Liver (tissue), 9 donors: ENCODE measurements around the gene DRAM1. TPM values are rescaled to one million over a fixed set of nuclear protein-coding genes. Genes with fewer than 3 reads are reported as not detected.

Source experiments
- DNase-seq: peaks from one replicate; pipeline ENCODE4 v3.0.0-alpha.2; 2017; ENCODE audit warnings: low spot score
- H3K27ac ChIP-seq, 2 donors: one replicate each; pipeline ENCODE4 v1.7.0; 2013; ENCODE audit warnings: inconsistent platforms in 2 of 2, low read length in 2 of 2, control low read depth in 1 of 2, low read depth in 1 of 2, mild to moderate bottlenecking in 1 of 2
- H3K27me3 ChIP-seq, 4 donors: one replicate each; pipeline versions ENCODE4 v1.6.1 to v1.7.0; 2013; ENCODE audit warnings: low read length in 3 of 4, inconsistent platforms in 1 of 4, mild to moderate bottlenecking in 1 of 4, moderate library complexity in 1 of 4; ENCODE audit not compliant: control insufficient read depth in 4 of 4, insufficient read depth in 4 of 4
- H3K36me3 ChIP-seq, 4 donors: one replicate each; pipeline versions ENCODE4 v1.6.1 to v1.7.0; 2013; ENCODE audit warnings: low read length in 3 of 4, mild to moderate bottlenecking in 3 of 4, low read depth in 1 of 4, moderate library complexity in 1 of 4; ENCODE audit not compliant: control insufficient read depth in 4 of 4, insufficient read depth in 3 of 4
- H3K4me1 ChIP-seq, 4 donors: one replicate each; pipeline versions ENCODE4 v1.6.1 to v1.7.0; 2013; ENCODE audit warnings: low read length in 3 of 4, mild to moderate bottlenecking in 3 of 4, moderate library complexity in 1 of 4; ENCODE audit not compliant: control insufficient read depth in 4 of 4, insufficient read depth in 4 of 4
- H3K4me3 ChIP-seq, 3 donors: one replicate each; pipeline versions ENCODE4 v1.6.1 to v1.7.0; 2013; ENCODE audit warnings: low read length in 3 of 3, control low read depth in 1 of 3, low read depth in 1 of 3, mild to moderate bottlenecking in 1 of 3
- H3K9ac ChIP-seq, 2 donors: one replicate each; pipeline ENCODE4 v1.7.0; 2013; ENCODE audit warnings: low read length in 2 of 2, mild to moderate bottlenecking in 2 of 2, moderate library complexity in 2 of 2, control low read depth in 1 of 2, low read depth in 1 of 2
- H3K9me3 ChIP-seq, 4 donors: one replicate each; pipeline versions ENCODE4 v1.6.1 to v1.7.0; 2013; ENCODE audit warnings: low read length in 3 of 4; ENCODE audit not compliant: control insufficient read depth in 4 of 4
- ATF3 ChIP-seq: IDR thresholded peaks from 2 replicates; pipeline ENCODE4 v1.6.1; 2016; ENCODE audit warnings: antibody characterized with exemption
- CTCF ChIP-seq: fragments of 150-350 bp; IDR thresholded peaks from 2 replicates; pipeline ENCODE4 v1.5.1; 2017; ENCODE audit warnings: improper control_type of control experiment, low read depth, low read length; ENCODE audit not compliant: missing input control
- EGR1 ChIP-seq, 2 donors: IDR thresholded peaks; 2 replicates each; pipeline ENCODE4 v1.6.1; 2016 to 2018; ENCODE audit warnings: antibody characterized with exemption in 2 of 2, low read depth in 2 of 2
- FOXA1 ChIP-seq: IDR thresholded peaks from 2 replicates; pipeline ENCODE4 v1.6.1; 2016; ENCODE audit warnings: antibody characterized with exemption
- FOXA2 ChIP-seq: IDR thresholded peaks from 2 replicates; pipeline ENCODE4 v1.6.1; 2016; ENCODE audit warnings: antibody characterized with exemption
- GABPA ChIP-seq, 2 donors: IDR thresholded peaks in 1 of 2; conservative IDR thresholded peaks in 1 of 2; 2 replicates each; pipeline ENCODE4 v1.6.1; 2016; ENCODE audit warnings: antibody characterized with exemption in 2 of 2, mild to moderate bottlenecking in 1 of 2, moderate library complexity in 1 of 2
- HNF4A ChIP-seq, 2 donors: conservative IDR thresholded peaks; 2 replicates each; pipeline ENCODE4 v1.6.1; 2016; ENCODE audit warnings: antibody characterized with exemption in 2 of 2, mild to moderate bottlenecking in 2 of 2
- HNF4G ChIP-seq: IDR thresholded peaks from 2 replicates; pipeline ENCODE4 v1.6.1; 2016; ENCODE audit warnings: antibody characterized with exemption
- JUND ChIP-seq, 2 donors: IDR thresholded peaks; 2 replicates each; pipeline ENCODE4 v1.6.1; 2016; ENCODE audit warnings: antibody characterized with exemption in 2 of 2
- MAX ChIP-seq: IDR thresholded peaks from 2 replicates; pipeline ENCODE4 v1.6.1; 2016; ENCODE audit warnings: antibody characterized with exemption
- NR2F2 ChIP-seq: IDR thresholded peaks from 2 replicates; pipeline ENCODE4 v1.6.1; 2016; ENCODE audit warnings: antibody characterized with exemption
- RAD21 ChIP-seq, 2 donors: IDR thresholded peaks; 2 replicates each; pipeline ENCODE4 v1.6.1; 2016; ENCODE audit warnings: antibody characterized with exemption in 2 of 2, mild to moderate bottlenecking in 2 of 2
- REST ChIP-seq: IDR thresholded peaks from 2 replicates; pipeline ENCODE4 v1.6.1; 2016; ENCODE audit warnings: antibody characterized with exemption, mild to moderate bottlenecking
- RXRA ChIP-seq, 2 donors: IDR thresholded peaks; 2 replicates each; pipeline ENCODE4 v1.6.1; 2017 to 2018; ENCODE audit warnings: antibody characterized with exemption in 2 of 2, mild to moderate bottlenecking in 1 of 2
- SP1 ChIP-seq: IDR thresholded peaks from 2 replicates; pipeline ENCODE4 v1.6.1; 2018; ENCODE audit warnings: antibody characterized with exemption, mild to moderate bottlenecking
- TAF1 ChIP-seq: conservative IDR thresholded peaks from 2 replicates; pipeline ENCODE4 v1.6.1; 2016; ENCODE audit warnings: antibody characterized with exemption, mild to moderate bottlenecking
- YY1 ChIP-seq: IDR thresholded peaks from 2 replicates; pipeline ENCODE4 v1.6.1; 2016; ENCODE audit warnings: antibody characterized with exemption, mild to moderate bottlenecking
- ZBTB33 ChIP-seq: IDR thresholded peaks from 2 replicates; pipeline ENCODE4 v1.6.1; 2016; ENCODE audit warnings: antibody characterized with exemption
- WGBS: extraction: QIAGEN DNeasy Blood & Tissue Kit; methylation state at CpG from one replicate; pipeline ENCODE4 v1.1.7; 2013; 5-methylcytosine and 5-hydroxymethylcytosine counted together
- polyA plus RNA-seq, 2 donors: library from polyadenylated mRNA; stranded (reverse) in 1 of 2; unstranded in 1 of 2; fragments of 200-250 nt in 1 of 2; fragments of >200 nt in 1 of 2; fragmentation: Nextera tagmentation in 1 of 2; extraction: Ambion mirVana in 1 of 2; gene quantifications; one replicate each; pipeline versions ENCODE4 v1.2.1 to v1.2.3, GENCODE V29; 2013 to 2015
- total RNA-seq, 2 donors: library from RNA; depleted of rRNA; stranded (reverse); fragments of >200 nt; gene quantifications; one replicate each; pipeline ENCODE4 v1.2.3, GENCODE V29; 2014
- donor health status: healthy.
- donor health status: healthy.
- donor health status: healthy.
- donor health status: healthy.
- donor health status: healthy.

The DRAM1 gene
- total and polyA plus RNA-seq, 4 donors: 2.7 to 7.8 (median 3.4) TPM

- H3K36me3 ChIP-seq: no peaks in the 10 kb centered on the region
- no peak overlapping the region for H3K27ac ChIP-seq
- H3K27me3 ChIP-seq: no peaks in the 10 kb centered on the region
- no peaks in the 10 kb centered on the region for H3K9me3 ChIP-seq
- no peak overlapping the region for H3K4me3 ChIP-seq
- 72% methylated on average over 6 of the region's 6 CpGs for WGBS
- peaks cover 0 to 7% (median 1%) of the 10 kb centered on the region in 4 donors for H3K4me1 ChIP-seq
- no peak overlapping the region for H3K9ac ChIP-seq
- DNase-seq: no peak
- TF ChIP-seq RAD21 (IDR thresholded peaks at IDR 0.05) (no peak), HNF4G (no peak), RXRA (IDR thresholded peaks at IDR 0.05) (no peak), ATF3 (no peak), YY1 (no peak), MAX (no peak), JUND (IDR thresholded peaks at IDR 0.05) (no peak), SP1 (no peak), REST (no peak), GABPA (IDR thresholded peaks at IDR 0.05 in 1 of 2, conservative IDR thresholded peaks at IDR 0.05 in 1 of 2) (no peak), NR2F2 (no peak), FOXA2 (no peak), FOXA1 (no peak), TAF1 (no peak), EGR1 (IDR thresholded peaks at IDR 0.05; ENCODE audit: low read depth in 2 of 2) (no peak), ZBTB33 (no peak), CTCF (no peak), HNF4A (conservative IDR thresholded peaks at IDR 0.05) (no peak)
Observed at GRCh38 chr12:101889211-101889752, 11.9 kb downstream of the DRAM1 start.
